Gastrocnemius medialis (tissue), 4 donors: ENCODE results near the gene HTR3D.

Source experiments
- POLR2A ChIP-seq, 2 donors: fragments of 450-650 bp; IDR thresholded peaks; one replicate each; pipeline ENCODE4 v1.6.1; 2017; ENCODE audit warnings: antibody characterized with exemption in 2 of 2, mild to moderate bottlenecking in 2 of 2, moderate library complexity in 2 of 2
- TF ChIP-seq, protein P1 (sequence below), 5 experiments: fragments of 450-650 bp in 3 of 5; fragments of 200-600 bp in 2 of 5; sonication (generic) in 2 of 5; IDR thresholded peaks in 4 of 5; conservative IDR thresholded peaks in 1 of 5; 1 replicate in 4 of 5; 2 replicates in 1 of 5; pipeline ENCODE4 v1.5.1; 2016 to 2019; ENCODE audit warnings: antibody characterized with exemption in 5 of 5, mild to moderate bottlenecking in 3 of 5, moderate library complexity in 3 of 5

DNA sequence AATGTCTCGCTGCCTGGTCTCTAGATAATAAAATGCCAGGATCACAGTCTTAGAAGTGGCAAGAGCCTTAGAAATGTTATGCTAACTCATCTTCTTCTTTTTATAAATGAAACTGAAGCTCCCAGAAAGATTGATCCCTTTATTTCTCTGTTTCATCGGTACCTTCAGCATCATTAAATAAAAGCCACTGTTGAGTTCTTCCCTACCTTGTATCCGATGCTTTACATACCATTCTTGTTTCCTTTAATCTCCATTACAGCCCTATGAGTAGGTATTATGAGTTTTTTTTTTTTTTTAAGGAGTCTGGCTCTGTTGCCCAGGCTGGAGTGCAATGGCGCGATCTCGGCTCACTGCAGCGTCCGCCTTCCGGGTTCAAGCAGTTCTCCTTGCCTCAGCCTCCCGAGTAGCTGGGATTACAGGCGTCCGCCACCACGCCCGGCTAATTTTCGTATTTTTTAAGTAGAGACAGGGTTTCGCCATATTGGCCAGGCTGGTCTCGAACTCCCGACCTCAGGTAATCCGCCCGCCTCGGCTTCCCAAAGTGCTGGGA, 13.0 kb upstream of the HTR3D start:
- TF ChIP-seq, protein P1, sequence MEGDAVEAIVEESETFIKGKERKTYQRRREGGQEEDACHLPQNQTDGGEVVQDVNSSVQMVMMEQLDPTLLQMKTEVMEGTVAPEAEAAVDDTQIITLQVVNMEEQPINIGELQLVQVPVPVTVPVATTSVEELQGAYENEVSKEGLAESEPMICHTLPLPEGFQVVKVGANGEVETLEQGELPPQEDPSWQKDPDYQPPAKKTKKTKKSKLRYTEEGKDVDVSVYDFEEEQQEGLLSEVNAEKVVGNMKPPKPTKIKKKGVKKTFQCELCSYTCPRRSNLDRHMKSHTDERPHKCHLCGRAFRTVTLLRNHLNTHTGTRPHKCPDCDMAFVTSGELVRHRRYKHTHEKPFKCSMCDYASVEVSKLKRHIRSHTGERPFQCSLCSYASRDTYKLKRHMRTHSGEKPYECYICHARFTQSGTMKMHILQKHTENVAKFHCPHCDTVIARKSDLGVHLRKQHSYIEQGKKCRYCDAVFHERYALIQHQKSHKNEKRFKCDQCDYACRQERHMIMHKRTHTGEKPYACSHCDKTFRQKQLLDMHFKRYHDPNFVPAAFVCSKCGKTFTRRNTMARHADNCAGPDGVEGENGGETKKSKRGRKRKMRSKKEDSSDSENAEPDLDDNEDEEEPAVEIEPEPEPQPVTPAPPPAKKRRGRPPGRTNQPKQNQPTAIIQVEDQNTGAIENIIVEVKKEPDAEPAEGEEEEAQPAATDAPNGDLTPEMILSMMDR (IDR thresholded peaks at IDR 0.05 in 4 of 5, conservative IDR thresholded peaks at IDR 0.05 in 1 of 5) = no peak
- TF ChIP-seq POLR2A (IDR thresholded peaks at IDR 0.05) = no peak
